Natural killer cell treated with Interleukin-12 subunit alpha and Interleukin-12 subunit beta and Interleukin-15 and Interleukin-18, amount 100 ng/mL, for 72 hours (primary cell): ENCODE data around the gene CCDC138. TPM values are rescaled to one million over a fixed set of nuclear protein-coding genes. Genes with fewer than 3 reads are reported as not detected.
"Not testable (repeated sequence)": the region's sequence is repeated elsewhere in the genome, so short reads cannot be mapped to it uniquely, and the experiment has no call there.

Experiments used
- ATAC-seq, 2 donors: fragments of 150-1000 bp; cut with Tn5 transposase in 1 of 2; sonication (Bioruptor Pico), chemical (Tn5 transposase) in 1 of 2; 2 replicates each; pipeline ENCODE4 v1.10.0; 2021
- DNase-seq: peaks from one replicate; pipeline ENCODE4 v3.0.0; 2022; ENCODE audit warnings: low spot score
- H3K27ac Mint-ChIP-seq, 2 donors: 1 replicate in 1 of 2; 2 replicates in 1 of 2; pipeline ENCODE4 v1.8.0; 2022; ENCODE audit warnings: mixed read lengths in 2 of 2, mild to moderate bottlenecking in 1 of 2, moderate library complexity in 1 of 2
- H3K27me3 Mint-ChIP-seq, 2 donors: 1 replicate in 1 of 2; 2 replicates in 1 of 2; pipeline ENCODE4 v1.8.0; 2022; ENCODE audit warnings: mixed read lengths in 2 of 2
- H3K36me3 Mint-ChIP-seq: one replicate; pipeline ENCODE4 v1.8.0; 2022; ENCODE audit warnings: mixed read lengths
- H3K4me1 Mint-ChIP-seq, 2 donors: 1 replicate in 1 of 2; 2 replicates in 1 of 2; pipeline ENCODE4 v1.8.0; 2022; ENCODE audit warnings: low read depth in 2 of 2, mixed read lengths in 2 of 2, mild to moderate bottlenecking in 1 of 2
- H3K4me3 Mint-ChIP-seq: one replicate; pipeline ENCODE4 v1.8.0; 2022; ENCODE audit warnings: mixed read lengths
- H3K9me3 Mint-ChIP-seq: 2 replicates; pipeline ENCODE4 v1.8.0; 2022; ENCODE audit warnings: mixed read lengths
- total RNA-seq, 2 donors: library from RNA; stranded (reverse); gene quantifications; one replicate each; pipeline ENCODE4 v1.2.3, GENCODE V29; 2022

The CCDC138 gene
- 10 to 100 TPM in 1 of 2 donors, 1 to 10 TPM in 1; 7.7 to 15.8 TPM for total RNA-seq

- Mint-ChIP-seq H3K9me3 (no peaks in the 10 kb centered on the region), H3K27ac (peak within 1 kb of the TSS; percentile 60 to 82), H3K27me3 (no peaks in the 10 kb centered on the region), H3K36me3 (peaks cover 18% of the 10 kb centered on the region), H3K4me3 (peak within 1 kb of the TSS; percentile 89), H3K4me1 (peaks cover 8 to 13% of the 10 kb centered on the region in 2 donors)
- peak; percentile 88 for DNase-seq
- ATAC-seq = peak; percentile 98 to 99
Measured at GRCh38 chr2:108786354-108787215, at the start of gene CCDC138. Gene CCDC138, plus strand, starts transcription at chr2:108786771. Its CDS starts 52 bp downstream, at chr2:108786823.

DNA sequence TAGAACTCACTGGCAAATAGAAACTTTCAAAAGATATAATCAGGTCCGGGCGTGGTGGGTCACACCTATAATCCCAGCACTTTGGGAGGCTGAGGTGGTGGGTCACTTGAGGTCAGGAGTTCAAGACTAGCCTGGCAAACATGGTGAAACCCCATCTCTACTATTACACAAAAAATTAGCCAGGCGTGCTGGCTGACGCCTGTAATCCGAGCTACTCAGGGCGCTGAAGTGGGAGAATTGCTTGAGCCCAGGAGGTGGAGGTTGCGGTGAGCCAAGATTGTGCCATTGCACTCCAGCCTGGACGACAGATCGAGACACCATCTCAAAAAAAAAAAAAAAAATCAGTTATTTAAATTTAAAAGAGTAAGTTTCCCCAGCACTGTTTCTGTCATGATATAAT, 28.6 kb upstream of the CCDC138 start:
- not testable (repeated sequence) for DNase-seq, H3K4me3 Mint-ChIP-seq, H3K27ac Mint-ChIP-seq, H3K9me3 Mint-ChIP-seq, ATAC-seq, H3K4me1 Mint-ChIP-seq, H3K27me3 Mint-ChIP-seq
- H3K36me3 Mint-ChIP-seq = peaks cover 21% of the 10 kb centered on the region

DNA sequence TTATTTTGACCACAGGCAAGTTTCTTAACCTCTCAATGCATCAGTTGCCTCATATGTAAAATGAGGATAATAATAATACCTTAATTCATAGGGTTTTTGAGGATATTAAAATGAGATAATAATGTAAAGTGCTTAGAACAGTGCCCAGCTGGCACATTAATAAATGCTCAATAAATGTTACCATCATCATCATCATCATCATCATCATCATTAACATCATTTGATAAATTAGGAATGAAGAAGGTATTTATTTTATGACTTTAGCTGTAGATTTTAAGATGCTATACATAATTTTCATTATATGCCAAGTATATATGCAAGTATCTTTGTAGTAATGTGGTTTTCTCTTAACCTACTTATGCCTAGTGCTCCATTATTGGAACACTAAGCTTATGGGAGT, 24.0 kb upstream of the CCDC138 start:
- ATAC-seq, H3K9me3 Mint-ChIP-seq, H3K4me1 Mint-ChIP-seq, H3K27me3 Mint-ChIP-seq, DNase-seq, H3K4me3 Mint-ChIP-seq, H3K27ac Mint-ChIP-seq: not testable (repeated sequence)
- H3K36me3 Mint-ChIP-seq = peaks cover 44% of the 10 kb centered on the region

GRCh38 chr2:108766671-108767070, 19.9 kb upstream of the CCDC138 start:
- not testable (repeated sequence) for H3K4me1 Mint-ChIP-seq, H3K27me3 Mint-ChIP-seq, ATAC-seq, H3K4me3 Mint-ChIP-seq, H3K27ac Mint-ChIP-seq, H3K9me3 Mint-ChIP-seq, DNase-seq
- peaks cover 42% of the 10 kb centered on the region for H3K36me3 Mint-ChIP-seq

DNA sequence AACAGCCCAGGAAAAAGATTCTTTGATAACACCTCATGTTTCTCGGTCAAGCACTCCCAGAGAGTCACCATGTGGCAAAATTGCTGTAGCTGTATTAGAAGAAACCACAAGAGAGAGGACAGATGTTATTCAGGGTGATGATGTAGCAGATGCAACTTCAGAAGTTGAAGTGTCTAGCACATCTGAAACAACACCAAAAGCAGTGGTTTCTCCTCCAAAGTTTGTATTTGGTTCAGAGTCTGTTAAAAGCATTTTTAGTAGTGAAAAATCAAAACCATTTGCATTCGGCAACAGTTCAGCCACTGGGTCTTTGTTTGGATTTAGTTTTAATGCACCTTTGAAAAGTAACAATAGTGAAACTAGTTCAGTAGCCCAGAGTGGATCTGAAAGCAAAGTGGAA, 18.7 kb upstream of the CCDC138 start:
- not testable (repeated sequence) for H3K4me3 Mint-ChIP-seq, H3K27ac Mint-ChIP-seq, ATAC-seq, H3K27me3 Mint-ChIP-seq, H3K4me1 Mint-ChIP-seq, H3K9me3 Mint-ChIP-seq, DNase-seq
- H3K36me3 Mint-ChIP-seq = peaks cover 51% of the 10 kb centered on the region

GRCh38 chr2:108776475-108776874, 10.1 kb upstream of the CCDC138 start:
- no peak overlapping the region for H3K27ac Mint-ChIP-seq
- DNase-seq = no peak
- H3K4me1 Mint-ChIP-seq = no peaks in the 10 kb centered on the region
- no peak overlapping the region for H3K4me3 Mint-ChIP-seq
- no peaks in the 10 kb centered on the region for H3K27me3 Mint-ChIP-seq
- no peak for ATAC-seq
- peaks cover 13% of the 10 kb centered on the region for H3K36me3 Mint-ChIP-seq
- H3K9me3 Mint-ChIP-seq = no peaks in the 10 kb centered on the region

- no peaks in the 10 kb centered on the region for H3K27me3 Mint-ChIP-seq
- H3K27ac Mint-ChIP-seq = no peak overlapping the region
- ATAC-seq (no peak), DNase-seq (no peak)
- H3K4me3 Mint-ChIP-seq = no peak overlapping the region
- H3K9me3 Mint-ChIP-seq = no peaks in the 10 kb centered on the region
- no peaks in the 10 kb centered on the region for H3K4me1 Mint-ChIP-seq
- peaks cover 14% of the 10 kb centered on the region for H3K36me3 Mint-ChIP-seq
Measured at GRCh38 chr2:108778857-108779256, 7.7 kb upstream of the CCDC138 start.

DNA sequence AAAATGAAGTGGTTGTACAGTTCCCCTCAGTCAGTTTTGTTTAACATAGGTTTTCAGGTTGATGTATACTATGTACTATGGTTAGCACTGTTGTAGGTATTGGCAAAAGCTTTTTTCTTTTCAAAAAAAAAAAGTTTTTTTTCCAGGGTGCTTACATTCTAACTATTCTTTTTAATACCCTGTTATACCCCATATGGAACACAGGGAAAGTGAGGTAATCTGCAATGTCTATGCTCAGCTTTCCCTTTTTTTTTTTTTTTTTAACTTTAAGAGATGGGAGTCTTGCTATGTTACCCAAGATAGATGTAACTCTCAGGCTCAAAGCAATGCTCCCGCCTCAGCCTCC, 590 bp upstream of the CCDC138 start:
- ATAC-seq = no peak
- peak overlapping the region; percentile 89 for H3K4me3 Mint-ChIP-seq
- no peaks in the 10 kb centered on the region for H3K9me3 Mint-ChIP-seq
- H3K36me3 Mint-ChIP-seq = peaks cover 18% of the 10 kb centered on the region
- peaks cover 8 to 13% of the 10 kb centered on the region in 2 donors for H3K4me1 Mint-ChIP-seq
- H3K27me3 Mint-ChIP-seq = no peaks in the 10 kb centered on the region
- no peak for DNase-seq
- H3K27ac Mint-ChIP-seq = peak overlapping the region; percentile 60 to 82

- no peaks in the 10 kb centered on the region for H3K9me3 Mint-ChIP-seq
- no peak for DNase-seq
- peak overlapping the region; percentile 89 for H3K4me3 Mint-ChIP-seq
- ATAC-seq = no peak
- peaks cover 8 to 13% of the 10 kb centered on the region in 2 donors for H3K4me1 Mint-ChIP-seq
- peak overlapping the region; percentile 60 to 82 for H3K27ac Mint-ChIP-seq
- H3K36me3 Mint-ChIP-seq = peaks cover 12% of the 10 kb centered on the region
- H3K27me3 Mint-ChIP-seq = no peaks in the 10 kb centered on the region
Measured at GRCh38 chr2:108787216-108787541, 608 bp downstream of the CCDC138 start.

DNA sequence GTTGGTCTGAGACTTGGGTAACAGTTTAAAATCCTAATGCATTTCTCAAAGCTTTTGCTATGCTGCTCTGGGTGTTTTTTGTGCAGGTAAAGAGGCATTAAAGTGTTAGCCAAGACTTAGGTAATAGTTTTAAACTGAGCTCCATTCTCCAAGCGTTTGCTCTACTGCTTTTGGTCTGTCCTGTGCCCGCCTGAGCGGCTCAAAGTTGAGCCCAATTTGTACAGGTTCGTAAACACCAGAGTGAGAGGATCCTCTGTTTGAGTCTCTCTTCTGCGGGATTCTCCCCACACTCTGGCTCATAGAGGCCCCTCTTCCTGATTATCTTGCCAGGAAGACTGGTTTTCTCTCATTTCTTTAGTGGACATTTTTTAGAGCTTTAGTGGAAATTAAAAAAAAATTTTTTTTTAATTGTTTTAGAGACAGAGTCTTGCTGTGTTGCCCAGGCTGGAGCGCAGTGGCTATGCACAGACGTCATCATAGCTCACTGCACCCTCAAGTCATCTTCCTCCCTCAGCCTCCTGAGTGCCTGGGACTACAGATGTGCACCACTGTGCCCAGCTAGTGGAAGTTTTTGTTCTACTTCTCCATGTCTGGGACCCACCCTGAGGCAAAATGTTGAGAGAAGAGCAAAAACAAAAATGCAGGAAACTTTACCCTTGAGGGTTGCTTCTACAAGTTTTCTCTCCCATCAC, 16.6 kb downstream of the CCDC138 start:
- Mint-ChIP-seq H3K9me3 (no peaks in the 10 kb centered on the region), H3K36me3 (peaks cover 12% of the 10 kb centered on the region), H3K27me3 (no peaks in the 10 kb centered on the region), H3K4me1 (no peaks in the 10 kb centered on the region), H3K4me3 (no peak overlapping the region), H3K27ac (no peak overlapping the region)
- ATAC-seq (no peak), DNase-seq (no peak)

DNA sequence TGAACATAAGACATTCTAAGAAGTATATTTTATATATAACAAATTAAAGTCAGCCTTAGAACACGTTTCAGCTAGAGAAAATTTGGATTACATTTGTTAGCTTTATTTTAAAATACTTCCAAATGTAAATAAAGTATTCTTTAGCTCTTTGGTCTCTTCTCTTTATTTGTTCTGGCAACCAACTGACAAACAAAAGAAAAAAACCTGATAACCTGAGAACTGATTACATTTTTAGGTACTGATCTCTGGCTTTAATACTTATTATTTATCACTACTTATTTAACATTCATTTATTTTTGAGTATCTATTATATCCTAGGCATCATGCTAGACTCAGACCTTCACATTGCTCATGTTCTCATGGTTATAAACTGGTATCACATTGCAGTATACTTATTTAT, 18.5 kb downstream of the CCDC138 start:
- H3K9me3 Mint-ChIP-seq = peaks cover 9% of the 10 kb centered on the region
- no peak for ATAC-seq
- peaks cover 23% of the 10 kb centered on the region for H3K36me3 Mint-ChIP-seq
- no peak for DNase-seq
- no peaks in the 10 kb centered on the region for H3K4me1 Mint-ChIP-seq
- H3K27ac Mint-ChIP-seq = no peak overlapping the region
- H3K4me3 Mint-ChIP-seq = no peak overlapping the region
- no peaks in the 10 kb centered on the region for H3K27me3 Mint-ChIP-seq

GRCh38 chr2:108805782-108806181, 19.2 kb downstream of the CCDC138 start:
- no peak for ATAC-seq
- peaks cover 14% of the 10 kb centered on the region for H3K9me3 Mint-ChIP-seq
- H3K27me3 Mint-ChIP-seq = no peaks in the 10 kb centered on the region
- no peak for DNase-seq
- no peak overlapping the region for H3K4me3 Mint-ChIP-seq
- no peak overlapping the region for H3K27ac Mint-ChIP-seq
- no peaks in the 10 kb centered on the region for H3K4me1 Mint-ChIP-seq
- peaks cover 30% of the 10 kb centered on the region for H3K36me3 Mint-ChIP-seq

- H3K36me3 Mint-ChIP-seq = peaks cover 36% of the 10 kb centered on the region
- no peak overlapping the region for H3K4me3 Mint-ChIP-seq
- DNase-seq (no peak), ATAC-seq (no peak)
- H3K27ac Mint-ChIP-seq = no peak overlapping the region
- peaks cover 14% of the 10 kb centered on the region for H3K9me3 Mint-ChIP-seq
- H3K27me3 Mint-ChIP-seq = no peaks in the 10 kb centered on the region
- no peaks in the 10 kb centered on the region for H3K4me1 Mint-ChIP-seq
Measured at GRCh38 chr2:108806371-108807113, 20.0 kb downstream of the CCDC138 start.

DNA sequence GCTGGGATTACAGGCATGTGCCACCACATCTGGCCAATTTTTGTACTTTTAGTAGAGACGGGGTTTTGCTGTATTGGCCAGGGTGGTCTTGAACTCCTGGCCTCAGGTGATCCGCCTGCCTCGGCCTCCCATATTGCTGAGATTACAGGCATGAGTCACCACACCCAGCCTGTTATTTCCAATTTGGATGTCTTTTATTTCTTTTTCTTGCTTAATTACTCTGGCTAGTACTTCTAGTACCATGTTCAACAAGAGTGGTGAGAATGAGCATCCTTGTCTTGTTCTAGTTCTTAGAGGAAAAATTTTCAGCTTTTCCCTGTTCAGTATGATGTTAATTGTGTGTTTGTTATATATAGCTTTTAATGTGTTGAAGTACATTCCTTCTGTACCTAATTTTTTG, 23.4 kb downstream of the CCDC138 start:
- H3K27me3 Mint-ChIP-seq = no peaks in the 10 kb centered on the region
- H3K36me3 Mint-ChIP-seq = peaks cover 41% of the 10 kb centered on the region
- no peak overlapping the region for H3K4me3 Mint-ChIP-seq
- H3K4me1 Mint-ChIP-seq = no peaks in the 10 kb centered on the region
- DNase-seq = no peak
- H3K27ac Mint-ChIP-seq = no peak overlapping the region
- H3K9me3 Mint-ChIP-seq = peaks cover 14% of the 10 kb centered on the region
- ATAC-seq = no peak
